Stimulated activated CD4-positive, alpha-beta T cell treated with anti-CD3 and anti-CD28 coated beads, Interleukin-1b, Interleukin-23, amount 100 ng/mL, for 1 hour (primary cell): ENCODE data around the gene SYNC.
"Not testable (repeated sequence)": the region's sequence is repeated elsewhere in the genome, so short reads cannot be mapped to it uniquely, and the experiment has no call there.

Experiments used
- DNase-seq, 2 donors: peaks; one replicate each; pipeline ENCODE4 v3.0.0-alpha.2; 2020; ENCODE audit warnings: low read depth in 2 of 2

Gene SYNC

DNA sequence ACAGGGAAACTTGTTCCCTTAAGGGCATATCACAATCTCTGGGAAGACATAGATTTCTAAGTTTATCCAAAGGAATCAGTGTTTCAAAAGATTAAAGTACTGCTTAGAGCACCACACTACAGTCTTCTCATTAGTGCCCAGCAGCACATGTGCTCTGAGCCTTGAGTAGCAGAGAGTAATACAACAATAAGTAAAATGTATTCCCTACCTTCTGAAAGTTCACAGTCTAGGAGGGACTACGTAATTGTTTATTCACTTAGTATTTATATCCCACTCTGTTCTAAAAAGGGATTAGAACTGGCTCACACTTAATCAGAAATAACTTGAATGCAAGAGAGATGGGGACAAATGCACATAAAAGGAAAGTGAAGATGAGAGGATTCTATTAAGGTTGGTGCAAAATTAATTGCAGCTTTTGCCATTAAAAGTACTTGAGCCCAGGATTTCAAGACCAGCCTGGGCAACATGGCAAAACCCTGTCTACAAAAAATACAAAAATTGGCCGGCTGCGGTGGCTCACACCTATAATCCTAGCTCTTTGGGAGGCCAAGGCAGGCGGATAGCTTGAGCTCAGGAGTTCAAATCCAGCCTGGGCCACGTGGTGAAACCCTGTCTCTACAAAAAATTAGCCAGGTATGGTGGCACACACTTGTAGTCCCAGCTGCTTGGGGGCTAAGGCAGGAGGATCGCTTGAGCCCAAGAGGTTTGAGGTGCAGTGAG is 9.0 kb downstream of the SYNC start:
- no peak for DNase-seq

GRCh38 chr1:32686387-32686786 is 16.2 kb downstream of the SYNC start:
- no peak for DNase-seq

- DNase-seq: no peak
These were observed 17.1 kb downstream of the SYNC start for GRCh38 chr1:32685498-32685897.

DNA sequence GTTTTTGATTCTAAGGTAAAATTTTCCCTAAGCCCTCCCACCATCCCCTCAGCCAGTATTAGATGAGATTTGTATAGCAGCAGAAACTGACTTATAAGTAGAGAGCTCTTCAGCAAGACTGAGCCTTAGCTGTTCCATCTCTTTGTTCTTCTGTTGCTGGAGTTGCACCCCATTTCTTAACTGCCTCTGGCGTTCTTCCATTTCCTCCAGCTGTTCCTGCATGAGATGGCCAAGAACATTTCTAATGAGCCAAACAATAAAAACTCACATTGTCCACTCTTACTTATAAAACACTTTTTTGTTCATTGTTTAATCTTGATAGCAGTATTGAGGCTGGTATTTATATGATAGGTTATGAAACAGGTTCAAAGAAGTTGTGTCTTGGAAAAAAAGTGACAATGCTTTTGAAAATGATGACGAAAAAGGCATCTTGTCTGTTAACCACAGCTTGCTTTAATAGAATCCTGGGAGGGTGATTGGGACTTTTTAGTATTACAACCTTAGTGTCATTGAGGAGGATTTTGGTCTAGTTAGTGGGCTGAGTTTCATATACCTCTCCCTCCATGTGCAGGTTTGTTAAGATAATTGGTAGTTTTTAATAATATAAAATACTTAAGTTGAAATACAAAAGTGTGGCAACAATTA is 18.3 kb downstream of the SYNC start:
- no peak for DNase-seq

DNA sequence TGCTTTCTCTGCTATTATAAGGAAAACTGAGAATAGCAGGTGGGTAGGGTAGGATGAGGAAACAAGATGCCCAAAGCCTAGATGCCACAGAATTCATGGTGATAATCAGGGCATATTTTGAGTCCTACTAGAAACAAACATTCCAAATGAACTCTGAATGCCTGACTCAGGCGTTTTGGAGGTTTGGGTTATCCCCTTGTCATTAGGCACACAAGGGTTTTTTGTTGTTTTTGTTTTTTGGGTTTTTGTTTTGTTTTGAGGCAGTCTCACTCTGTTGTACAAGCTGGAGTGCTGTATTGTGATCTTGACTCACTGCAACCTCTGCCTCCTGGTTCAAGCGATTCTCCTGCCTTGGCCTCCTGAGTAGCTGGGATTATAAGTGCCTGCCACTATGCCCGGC is 19.2 kb downstream of the SYNC start:
- DNase-seq: no peak

DNA sequence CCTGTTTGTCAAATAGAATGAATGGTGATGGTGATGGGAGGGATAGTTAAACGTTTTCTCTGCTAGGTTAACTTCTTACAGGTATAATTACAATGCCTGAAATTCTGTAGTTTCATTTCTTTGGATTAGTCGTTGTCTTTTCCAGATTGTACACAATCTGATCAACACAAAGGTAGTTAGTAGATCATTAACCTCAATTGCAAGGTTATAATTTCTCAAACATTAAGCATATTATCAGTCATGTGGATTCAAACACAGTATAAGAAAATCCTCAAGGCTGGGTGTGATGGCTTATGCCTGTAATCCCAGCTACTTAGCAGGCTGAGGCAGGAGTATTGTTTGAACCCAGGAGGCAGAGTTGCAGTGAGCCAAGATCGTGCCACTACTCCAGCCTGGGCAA is 20.6 kb downstream of the SYNC start:
- no peak for DNase-seq

DNA sequence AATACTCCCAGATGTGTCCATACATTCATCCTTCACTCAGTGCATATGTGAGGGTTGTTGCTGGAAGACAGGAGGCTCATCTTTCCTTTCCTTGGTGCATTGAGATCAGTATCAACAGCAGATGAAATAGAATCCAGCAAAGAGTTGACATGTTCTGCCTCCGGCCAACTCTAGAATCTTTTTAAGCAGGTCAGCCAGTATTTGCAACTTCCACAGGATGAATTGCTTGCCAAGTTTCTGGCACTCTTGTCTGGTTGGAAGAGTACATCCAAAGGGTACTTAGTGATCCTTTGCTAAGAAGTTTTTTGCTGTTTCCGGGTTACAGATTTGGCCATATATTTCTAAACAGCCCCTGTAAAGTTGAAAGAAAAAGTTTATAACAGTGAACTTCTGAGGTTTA is 21.1 kb downstream of the SYNC start:
- DNase-seq: no peak

DNA sequence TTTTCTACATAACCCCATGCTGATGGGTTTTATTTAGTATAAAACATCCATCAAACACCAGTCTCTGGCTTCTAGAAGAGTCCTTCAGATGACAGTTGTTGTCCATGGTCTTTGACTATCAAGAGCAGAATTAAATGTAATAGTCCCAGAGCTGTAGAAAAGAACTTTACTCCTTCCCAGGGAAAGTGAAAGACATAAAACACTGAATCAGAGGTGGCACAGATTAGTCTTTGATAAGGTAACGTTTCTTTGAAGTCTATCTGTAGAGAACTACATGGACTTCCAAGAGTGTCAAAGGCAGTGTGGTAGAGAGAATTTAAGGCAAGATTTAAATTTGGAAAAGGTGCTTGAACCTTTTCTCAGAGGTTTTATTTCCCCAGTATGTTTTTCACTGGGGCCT is 21.9 kb downstream of the SYNC start:
- no peak for DNase-seq

GRCh38 chr1:32679993-32680392 is 22.6 kb downstream of the SYNC start:
- not testable (repeated sequence) for DNase-seq

GRCh38 chr1:32676945-32677344 is 25.6 kb downstream of the SYNC start:
- no peak for DNase-seq

- DNase-seq: not testable (repeated sequence)
These were observed 33.9 kb downstream of the SYNC start for GRCh38 chr1:32668716-32669115.

GRCh38 chr1:32666901-32667566 is 35.5 kb downstream of the SYNC start:
- no peak for DNase-seq

- no peak for DNase-seq
These were observed 36.7 kb downstream of the SYNC start for GRCh38 chr1:32665915-32666314.

DNA sequence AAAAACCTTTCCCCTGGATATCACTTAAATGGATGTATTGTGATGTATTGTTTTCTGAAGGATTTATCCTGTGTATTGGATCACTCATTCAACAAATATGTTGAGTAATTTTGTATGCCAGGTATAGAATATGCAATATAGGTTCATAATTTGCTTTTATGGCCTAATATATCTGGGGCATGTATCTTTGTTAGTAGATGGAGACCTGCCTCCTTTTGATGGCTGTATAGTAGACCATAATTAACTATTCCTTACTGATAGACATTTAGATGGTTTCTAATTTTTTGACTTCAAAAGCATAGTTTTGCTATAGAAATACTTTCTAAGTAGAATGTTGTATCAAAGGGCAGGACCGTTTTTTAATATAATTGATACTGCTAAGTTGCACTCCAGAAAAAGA is 43.0 kb downstream of the SYNC start:
- no peak for DNase-seq

DNA sequence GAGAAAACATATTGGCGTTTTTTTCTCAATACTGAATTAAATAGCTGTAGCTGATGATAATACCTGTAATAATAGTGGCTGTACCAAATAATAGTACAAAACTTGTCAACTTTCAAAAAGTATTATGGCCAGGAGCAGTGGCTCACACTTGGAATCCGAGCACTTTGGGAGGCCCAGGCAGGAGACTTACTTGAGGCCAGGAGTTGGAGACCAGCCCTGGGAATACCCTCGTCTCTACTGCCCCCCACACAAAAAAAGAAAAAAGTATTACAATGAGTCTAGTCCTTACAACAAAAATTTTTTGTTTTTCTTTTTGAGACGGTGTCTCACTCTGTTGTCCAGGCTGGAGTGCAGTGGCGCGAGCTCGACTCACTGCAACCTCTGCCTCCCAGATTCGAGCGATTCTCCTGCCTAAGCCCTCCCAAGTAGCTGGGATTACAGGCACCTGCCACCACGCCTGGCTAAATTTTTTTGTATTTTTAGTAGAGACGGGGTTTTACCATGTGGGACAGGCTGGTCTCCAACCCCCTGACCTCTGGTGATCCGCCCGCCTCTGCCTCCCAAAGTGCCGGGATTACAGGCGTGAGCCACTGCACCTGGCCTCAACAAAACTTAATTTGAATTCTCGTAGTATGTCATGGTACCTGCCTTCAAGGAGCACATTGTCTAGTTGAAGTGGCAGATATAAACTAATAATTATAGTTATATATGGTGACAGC is 50.2 kb downstream of the SYNC start:
- DNase-seq: no peak

GRCh38 chr1:32651461-32652073 is 51.0 kb downstream of the SYNC start:
- no peak for DNase-seq

DNA sequence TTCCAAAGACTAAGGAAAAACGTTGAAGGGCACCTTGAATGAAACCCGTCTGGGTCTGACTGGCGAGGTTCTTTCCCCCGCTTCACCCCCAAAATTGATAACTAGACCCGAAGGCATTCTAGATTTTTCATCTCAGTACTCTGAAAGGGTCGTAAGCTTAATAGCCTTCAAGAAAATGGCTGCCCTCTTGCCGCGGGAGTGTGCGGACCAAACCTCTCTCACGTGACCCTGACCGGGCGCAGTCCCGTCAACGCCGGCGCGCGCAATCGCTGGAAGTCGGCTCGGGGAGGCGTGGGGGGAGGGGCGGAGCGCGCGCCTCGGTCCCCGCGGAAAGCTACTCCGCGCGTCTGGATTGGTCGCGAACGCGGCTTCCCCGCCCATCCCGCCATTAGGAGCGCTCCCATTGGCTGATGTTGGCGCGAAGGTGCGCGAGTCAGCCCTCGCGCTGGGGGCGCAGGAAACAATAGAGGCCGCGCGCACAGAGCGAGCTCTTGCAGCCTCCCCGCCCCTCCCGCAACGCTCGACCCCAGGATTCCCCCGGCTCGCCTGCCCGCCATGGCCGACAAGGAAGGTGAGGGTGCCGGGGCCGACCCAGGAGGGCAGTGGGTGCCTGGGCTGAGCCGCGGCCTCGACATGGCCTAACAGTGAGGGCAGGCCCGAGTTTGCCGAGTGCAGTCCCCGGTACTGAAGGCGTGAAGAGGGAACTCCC is 51.7 kb downstream of the SYNC start, which contains the start of gene RBBP4:
RBBP4 (plus strand) TSS at position 457 of the 709 bp plus-strand sequence; CDS start at position 556, 99 bp downstream.
- peak; percentile 96 to 98 for DNase-seq

GRCh38 chr1:32650248-32650751 is 52.3 kb downstream of the SYNC start, which contains the start of gene ZBTB8OS:
TSS of gene ZBTB8OS (minus strand) at chr1:32650550. CDS start at chr1:32650529, 21 bp downstream.
- DNase-seq: peak; percentile 65 to 72

GRCh38 chr1:32647308-32648134 is 55.0 kb downstream of the SYNC start:
- no peak for DNase-seq

GRCh38 chr1:32644426-32644825 is 58.1 kb downstream of the SYNC start:
- no peak for DNase-seq
